ENCODE results near the gene DMAP1.
"Not testable (repeated sequence)": the region's sequence is repeated elsewhere in the genome, so short reads cannot be mapped to it uniquely, and the experiment has no call there.

DMAP1 gene, protein sequence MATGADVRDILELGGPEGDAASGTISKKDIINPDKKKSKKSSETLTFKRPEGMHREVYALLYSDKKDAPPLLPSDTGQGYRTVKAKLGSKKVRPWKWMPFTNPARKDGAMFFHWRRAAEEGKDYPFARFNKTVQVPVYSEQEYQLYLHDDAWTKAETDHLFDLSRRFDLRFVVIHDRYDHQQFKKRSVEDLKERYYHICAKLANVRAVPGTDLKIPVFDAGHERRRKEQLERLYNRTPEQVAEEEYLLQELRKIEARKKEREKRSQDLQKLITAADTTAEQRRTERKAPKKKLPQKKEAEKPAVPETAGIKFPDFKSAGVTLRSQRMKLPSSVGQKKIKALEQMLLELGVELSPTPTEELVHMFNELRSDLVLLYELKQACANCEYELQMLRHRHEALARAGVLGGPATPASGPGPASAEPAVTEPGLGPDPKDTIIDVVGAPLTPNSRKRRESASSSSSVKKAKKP

DNA sequence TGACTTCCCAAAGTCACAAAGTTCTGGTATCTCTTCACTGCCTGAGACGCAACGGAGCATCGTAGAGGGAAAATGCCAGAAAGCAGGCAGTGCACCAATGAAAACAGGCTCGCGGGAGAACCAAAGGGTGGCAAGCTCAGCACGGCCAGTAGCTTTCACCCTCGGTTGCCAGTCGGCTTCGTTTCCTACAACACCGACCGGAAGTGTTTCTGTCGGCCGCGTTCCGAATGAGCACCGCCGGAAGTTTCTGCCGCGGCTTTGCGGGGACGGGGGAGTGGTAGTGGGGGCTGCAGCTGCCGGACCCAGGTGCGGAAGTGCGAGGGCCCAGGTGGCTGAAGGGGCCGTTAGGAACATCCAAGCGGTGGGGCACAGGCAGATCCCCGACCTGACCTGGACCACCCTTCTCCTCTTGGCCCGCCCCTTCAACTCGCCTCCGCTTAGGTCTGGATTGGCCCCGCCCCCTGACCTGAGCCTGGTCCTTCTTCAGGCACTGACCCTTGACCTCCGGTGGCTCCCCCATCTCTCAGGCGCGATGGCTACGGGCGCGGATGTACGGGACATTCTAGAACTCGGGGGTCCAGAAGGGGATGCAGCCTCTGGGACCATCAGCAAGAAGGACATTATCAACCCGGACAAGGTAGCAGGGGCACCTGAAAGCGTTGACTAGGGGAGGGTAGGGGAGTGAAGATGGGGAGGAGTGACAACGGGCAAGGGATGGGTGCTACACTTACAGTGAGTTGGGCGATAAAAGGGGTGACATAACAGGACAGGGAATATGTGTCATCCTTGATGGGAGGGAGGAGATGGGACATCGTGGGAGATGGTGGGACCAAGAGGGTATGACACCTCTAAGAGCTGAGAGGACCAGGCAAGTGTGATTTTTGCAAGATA is at the start of gene DMAP1:
Gene DMAP1, plus strand, starts transcription at position 250 of the 891 bp plus-strand sequence. Its CDS starts 283 bp downstream, at position 533.
- H3K36me3 Mint-ChIP-seq = peaks cover 15 to 16% of the 10 kb centered on the region in 2 donors
- DNase-seq = peak; percentile 76

GRCh38 chr1:44168520-44169098 is 44.7 kb upstream of the DMAP1 start:
- peaks cover 12 to 13% of the 10 kb centered on the region in 2 donors for H3K9me3 Mint-ChIP-seq
- no peak overlapping the region for H3K4me3 Mint-ChIP-seq
- H3K27me3 Mint-ChIP-seq = peaks cover 26 to 38% of the 10 kb centered on the region in 2 donors
- no peaks in the 10 kb centered on the region for H3K4me1 Mint-ChIP-seq
- ATAC-seq (replicated peaks) (no peak), DNase-seq (no peak)
- peaks cover 0 to 1% of the 10 kb centered on the region in 2 donors for H3K36me3 Mint-ChIP-seq
- H3K27ac Mint-ChIP-seq = no peak overlapping the region

More for the DNA sequence above, at the start of gene DMAP1:
- no peaks in the 10 kb centered on the region for H3K27me3 Mint-ChIP-seq
- H3K9me3 Mint-ChIP-seq = no peaks in the 10 kb centered on the region
- peaks cover 29 to 45% of the 10 kb centered on the region in 2 donors for H3K4me1 Mint-ChIP-seq
- peak within 1 kb of the TSS; percentile 97 for H3K27ac Mint-ChIP-seq
- ATAC-seq (replicated peaks) = peak; percentile 88 to 89
- peak within 1 kb of the TSS; percentile 91 to 99 for H3K4me3 Mint-ChIP-seq

GRCh38 chr1:44170281-44170823 is 42.9 kb upstream of the DMAP1 start:
- Mint-ChIP-seq H3K4me3 (no peak overlapping the region), H3K27ac (no peak overlapping the region), H3K36me3 (peaks cover 0 to 3% of the 10 kb centered on the region in 2 donors), H3K27me3 (peaks cover 26 to 42% of the 10 kb centered on the region in 2 donors), H3K4me1 (no peaks in the 10 kb centered on the region), H3K9me3 (peaks cover 13 to 14% of the 10 kb centered on the region in 2 donors)
- DNase-seq (no peak), ATAC-seq (replicated peaks) (no peak)

DNA sequence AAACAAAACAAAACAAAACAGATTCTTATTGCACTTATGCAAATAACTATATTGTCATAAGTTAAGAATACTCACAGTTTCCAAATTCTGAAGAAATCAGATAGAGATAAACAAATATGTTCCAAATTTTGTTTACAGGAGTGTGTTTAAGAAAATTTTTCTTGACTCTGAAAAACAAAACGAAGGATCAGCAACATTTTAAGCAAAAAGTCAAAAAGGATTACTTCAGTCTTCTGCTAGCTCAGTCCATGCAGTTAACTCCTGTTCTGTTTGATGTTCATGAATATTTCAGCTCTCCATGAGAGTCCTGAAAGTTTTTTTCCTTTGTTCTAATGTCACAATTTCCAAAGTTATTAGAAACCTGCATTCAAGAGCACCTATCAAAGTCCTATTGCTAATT is 38.6 kb upstream of the DMAP1 start:
- no peak for ATAC-seq (replicated peaks)
- Mint-ChIP-seq H3K27me3 (peaks cover 17 to 19% of the 10 kb centered on the region in 2 donors), H3K27ac (no peak overlapping the region), H3K9me3 (peaks cover 0 to 4% of the 10 kb centered on the region in 2 donors), H3K36me3 (peaks cover 0 to 2% of the 10 kb centered on the region in 2 donors), H3K4me1 (no peaks in the 10 kb centered on the region), H3K4me3 (no peak overlapping the region)
- no peak for DNase-seq

GRCh38 chr1:44200336-44200735 is 12.9 kb upstream of the DMAP1 start:
- H3K36me3 Mint-ChIP-seq = no peaks in the 10 kb centered on the region
- no peaks in the 10 kb centered on the region for H3K9me3 Mint-ChIP-seq
- no peaks in the 10 kb centered on the region for H3K4me1 Mint-ChIP-seq
- peaks cover 0 to 7% of the 10 kb centered on the region in 2 donors for H3K27me3 Mint-ChIP-seq
- ATAC-seq (replicated peaks) (no peak), DNase-seq (no peak)
- peak overlapping the region; percentile 65 for H3K27ac Mint-ChIP-seq
- H3K4me3 Mint-ChIP-seq = no peak overlapping the region

DNA sequence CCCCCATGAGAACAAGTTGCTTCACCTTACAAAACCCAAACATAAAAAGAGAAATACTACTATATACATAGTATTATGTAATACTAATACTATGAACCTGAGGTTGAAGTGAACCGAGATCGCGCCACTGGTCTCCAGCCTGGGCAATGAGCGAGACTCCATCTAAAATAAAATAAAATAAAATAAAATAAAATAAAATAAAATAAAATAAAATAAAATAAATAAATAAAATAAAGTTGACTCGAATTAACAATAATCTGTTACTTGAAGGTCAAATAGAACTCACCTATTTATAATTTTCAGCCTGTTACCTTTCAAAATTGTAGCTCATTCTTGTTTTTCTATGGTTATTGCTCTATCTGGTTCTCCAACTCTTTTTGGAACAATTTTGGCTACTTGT is 6.7 kb upstream of the DMAP1 start:
- not testable (repeated sequence) for ATAC-seq (replicated peaks); H3K27me3 Mint-ChIP-seq; H3K9me3 Mint-ChIP-seq; DNase-seq; H3K4me3 Mint-ChIP-seq; H3K36me3 Mint-ChIP-seq; H3K4me1 Mint-ChIP-seq; H3K27ac Mint-ChIP-seq

DNA sequence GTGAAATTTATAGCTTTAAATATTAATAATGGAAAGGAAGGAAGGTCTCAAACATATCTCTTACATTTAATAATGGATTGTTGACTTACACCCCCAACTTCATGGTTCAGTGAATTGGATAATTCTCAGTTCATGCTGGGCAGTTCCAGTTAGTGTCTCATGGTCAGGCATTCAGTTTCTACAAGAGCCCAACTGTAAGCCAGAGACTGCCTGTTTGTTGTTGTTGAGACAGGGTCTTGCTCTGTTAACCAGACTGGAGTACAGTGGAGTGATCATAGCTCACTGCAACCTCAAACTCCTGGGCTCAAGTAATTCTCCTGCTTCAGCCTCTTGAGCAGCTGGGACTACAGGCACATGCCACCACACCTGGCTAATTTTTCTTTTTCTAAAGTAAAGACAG is 5.0 kb upstream of the DMAP1 start:
- H3K27me3 Mint-ChIP-seq = no peaks in the 10 kb centered on the region
- ATAC-seq (replicated peaks) = no peak

DNA sequence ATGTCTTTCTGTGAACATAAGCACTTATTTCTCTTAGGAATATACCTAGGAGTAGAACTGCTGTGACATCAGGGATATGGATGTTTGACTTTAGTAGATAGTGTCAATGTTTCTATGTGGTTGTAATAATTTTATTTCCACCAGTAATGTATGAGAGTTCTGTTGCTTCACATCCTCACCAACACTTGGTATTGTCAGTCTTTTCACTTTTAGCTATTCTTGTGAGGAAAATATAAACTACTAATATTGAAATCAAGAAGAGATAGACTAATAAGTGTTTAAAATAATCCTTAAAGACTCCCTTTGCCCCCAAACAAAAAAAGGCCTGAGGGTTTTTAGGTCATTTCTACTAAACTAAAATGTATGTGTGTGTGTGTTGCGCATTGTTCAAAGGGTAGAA is 2.7 kb upstream of the DMAP1 start:
- no peak overlapping the region for H3K4me3 Mint-ChIP-seq
- no peaks in the 10 kb centered on the region for H3K27me3 Mint-ChIP-seq
- H3K4me1 Mint-ChIP-seq = peaks cover 23 to 33% of the 10 kb centered on the region in 2 donors
- ATAC-seq (replicated peaks) = no peak
- H3K36me3 Mint-ChIP-seq = peaks cover 1 to 9% of the 10 kb centered on the region in 2 donors
- DNase-seq = no peak
- H3K27ac Mint-ChIP-seq = no peak overlapping the region
- no peaks in the 10 kb centered on the region for H3K9me3 Mint-ChIP-seq

More for the DNA sequence above, 5.0 kb upstream of the DMAP1 start:
- H3K4me1 Mint-ChIP-seq = peaks cover 7 to 11% of the 10 kb centered on the region in 2 donors
- H3K36me3 Mint-ChIP-seq = no peaks in the 10 kb centered on the region
- no peak overlapping the region for H3K4me3 Mint-ChIP-seq
- no peak for DNase-seq
- no peaks in the 10 kb centered on the region for H3K9me3 Mint-ChIP-seq
- H3K27ac Mint-ChIP-seq = no peak overlapping the region

DNA sequence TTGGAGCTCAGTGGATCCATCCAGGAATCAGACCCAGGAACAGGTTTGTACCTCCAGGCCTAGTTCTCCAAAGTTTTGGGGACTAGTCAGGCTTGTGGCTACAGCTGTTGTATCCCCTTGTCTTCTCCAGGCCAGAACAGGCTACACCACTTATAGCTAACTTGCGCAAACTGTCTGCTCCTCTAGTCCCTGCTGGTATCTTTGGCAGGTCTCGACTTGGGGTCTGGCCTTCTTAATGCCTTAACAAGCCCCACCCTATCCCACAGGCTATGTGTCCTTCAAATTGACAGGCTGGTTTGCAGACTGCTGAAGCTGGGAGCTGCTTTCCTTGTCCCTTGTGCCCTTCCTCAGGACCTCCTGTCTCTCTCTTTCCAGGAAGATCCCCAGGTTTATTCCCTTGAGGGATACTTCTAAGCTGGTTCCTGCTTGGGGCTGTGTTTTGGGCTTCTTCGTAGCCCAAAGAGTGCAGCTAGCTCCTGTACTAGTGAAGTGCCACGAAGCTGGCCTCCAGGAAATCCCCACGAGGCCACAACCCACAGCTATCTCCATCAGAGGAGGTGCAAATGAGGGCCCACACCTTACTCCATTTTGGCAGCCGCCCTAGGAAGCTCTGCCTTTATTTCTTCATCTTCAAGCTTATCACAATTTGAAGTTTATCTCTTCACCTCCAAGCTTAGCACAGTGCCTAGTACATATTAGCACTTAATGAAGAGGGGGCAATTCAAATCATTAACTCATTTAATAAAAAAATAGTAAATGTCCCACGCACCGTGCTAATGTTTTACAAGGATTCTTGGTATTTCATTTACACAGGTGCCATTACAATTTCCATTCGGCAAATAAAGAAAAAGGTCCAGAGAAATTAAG is 683 bp upstream of the DMAP1 start:
- no peaks in the 10 kb centered on the region for H3K27me3 Mint-ChIP-seq
- ATAC-seq (replicated peaks) (peak; percentile 55 to 56), DNase-seq (no peak)
- no peaks in the 10 kb centered on the region for H3K9me3 Mint-ChIP-seq
- peak overlapping the region; percentile 97 for H3K27ac Mint-ChIP-seq
- H3K4me1 Mint-ChIP-seq = peaks cover 29 to 40% of the 10 kb centered on the region in 2 donors
- peak overlapping the region; percentile 91 to 99 for H3K4me3 Mint-ChIP-seq
- peaks cover 12 to 13% of the 10 kb centered on the region in 2 donors for H3K36me3 Mint-ChIP-seq

DNA sequence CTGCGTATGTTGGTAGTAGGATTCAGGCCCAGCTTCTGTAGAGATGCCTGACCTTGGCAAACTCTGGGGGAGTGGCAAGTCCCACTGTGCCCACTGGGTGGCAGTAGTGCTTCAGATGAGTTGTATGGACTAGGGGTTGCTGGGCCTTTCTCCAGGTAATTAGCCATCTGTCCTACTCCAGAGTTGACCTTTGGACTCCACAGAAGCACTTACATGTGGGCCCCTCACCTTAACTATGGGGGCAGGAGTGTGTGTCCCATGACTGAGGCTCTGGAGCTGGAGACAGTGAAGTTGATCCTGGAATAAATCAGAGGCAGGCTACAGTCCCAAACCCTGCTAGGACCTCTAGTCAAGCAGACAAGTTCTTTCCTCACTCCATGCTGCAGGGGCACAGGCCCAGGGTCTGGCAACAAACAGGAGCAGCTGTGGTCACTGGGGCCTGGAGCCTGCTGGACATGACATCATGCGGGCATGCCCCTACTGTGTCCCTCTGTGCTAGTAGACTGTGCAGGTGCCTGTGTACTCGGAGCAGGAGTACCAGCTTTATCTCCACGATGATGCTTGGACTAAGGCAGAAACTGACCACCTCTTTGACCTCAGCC is 4.6 kb downstream of the DMAP1 start:
- Mint-ChIP-seq H3K27ac (no peak overlapping the region), H3K36me3 (peaks cover 27 to 31% of the 10 kb centered on the region in 2 donors), H3K4me3 (no peak overlapping the region), H3K4me1 (peaks cover 23 to 41% of the 10 kb centered on the region in 2 donors), H3K9me3 (no peaks in the 10 kb centered on the region), H3K27me3 (no peaks in the 10 kb centered on the region)
- ATAC-seq (replicated peaks) = peak; percentile 49 to 55
- DNase-seq = peak; percentile 54

GRCh38 chr1:44218503-44219300 is 5.4 kb downstream of the DMAP1 start:
- Mint-ChIP-seq H3K4me3 (no peak overlapping the region), H3K36me3 (peaks cover 27 to 29% of the 10 kb centered on the region in 2 donors), H3K27ac (peak overlapping the region; percentile 78), H3K9me3 (no peaks in the 10 kb centered on the region), H3K27me3 (no peaks in the 10 kb centered on the region), H3K4me1 (peaks cover 28 to 42% of the 10 kb centered on the region in 2 donors)
- no peak for DNase-seq
- no peak for ATAC-seq (replicated peaks)

GRCh38 chr1:44219301-44219626 is 6.0 kb downstream of the DMAP1 start:
- ATAC-seq (replicated peaks) = no peak
- Mint-ChIP-seq H3K27me3 (no peaks in the 10 kb centered on the region), H3K4me3 (no peak overlapping the region)

More at GRCh38 chr1:44219301-44219626, 6.0 kb downstream of the DMAP1 start:
- Mint-ChIP-seq H3K36me3 (peaks cover 27 to 28% of the 10 kb centered on the region in 2 donors), H3K9me3 (no peaks in the 10 kb centered on the region), H3K4me1 (peaks cover 26 to 42% of the 10 kb centered on the region in 2 donors), H3K27ac (no peak overlapping the region)
- no peak for DNase-seq
